ENCODE results near the gene ITGA3. TPM values are rescaled to one million over a fixed set of nuclear protein-coding genes. Genes with fewer than 3 reads are reported as not detected.

Gene ITGA3
- polyA plus RNA-seq, 2 of the 4 experiments (the other 2 are of a cell fraction) = 141 to 268 TPM

DNA sequence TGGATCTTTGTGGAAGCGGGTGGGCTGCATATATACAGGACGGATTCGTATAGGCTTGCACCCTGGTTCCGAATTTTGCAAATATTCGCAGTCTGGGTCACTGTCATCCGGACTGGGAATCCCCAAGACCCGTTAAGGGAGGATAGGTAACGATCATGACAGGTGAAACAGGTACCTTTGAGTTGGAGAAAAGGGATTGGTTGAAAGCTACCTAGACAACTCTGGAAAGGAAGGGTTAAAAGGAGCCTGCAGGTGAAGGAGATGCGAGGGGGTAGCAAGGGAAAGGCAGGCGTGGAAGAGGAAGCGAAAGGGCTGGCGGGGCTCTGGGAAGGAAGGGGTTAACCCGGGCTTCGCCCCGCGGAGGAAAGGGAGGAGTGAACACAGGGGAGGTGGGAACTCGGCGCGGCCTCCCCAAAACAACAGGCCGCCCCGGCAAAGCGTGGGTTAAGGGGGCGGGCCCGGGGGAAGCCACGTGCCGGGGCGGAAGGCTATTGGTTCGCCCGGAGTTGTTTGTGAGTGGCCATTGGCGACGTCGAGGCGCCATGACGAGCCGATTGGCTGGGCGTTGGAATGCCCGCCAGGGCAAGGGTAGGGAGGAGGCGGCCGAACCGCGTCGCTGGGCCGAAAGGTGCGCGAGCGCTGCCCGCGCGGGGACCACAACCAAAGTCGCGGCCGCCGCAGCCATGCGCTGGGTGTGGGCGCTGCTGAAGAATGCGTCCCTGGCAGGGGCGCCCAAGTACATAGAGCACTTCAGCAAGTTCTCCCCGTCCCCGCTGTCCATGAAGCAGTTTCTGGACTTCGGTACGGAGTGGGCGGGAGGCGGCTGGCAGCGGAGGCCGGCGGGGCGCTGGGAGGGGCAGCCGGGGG is 39.1 kb downstream of the ITGA3 start, which contains the start of gene PDK2:
TSS of gene PDK2 (plus strand) at position 599 of the 867 bp plus-strand sequence. CDS start at position 684, 85 bp downstream.
- DNase-seq (ENCODE audit: low read depth in 1 of 2, low spot score in 1 of 2) = peak; percentile 98 to 99
- ChIA-PET POLR2A (interaction anchor here (0.6 to 2.5 kb wide), 9 partner anchors 17 to 68 kb away, joined by 3 to 21 read pairs (median 4); partner anchors contain the start of genes ITGA3 and PPP1R9B), CTCF (interaction anchor here (0.6 to 30.9 kb wide), 55 partner anchors 8 to 769 kb away, joined by 3 to 1356 read pairs (median 5); partner anchors contain the start of genes ITGA3, LRRC59, PPP1R9B and SAMD14)
- no peaks in the 10 kb centered on the region for H3K9me3 ChIP-seq
- WGBS (ENCODE audit: missing lambda C conversion rate) = 3% methylated on average over 50 of the region's 68 CpGs
- no peak for FAIRE-seq
- peak within 1 kb of the TSS; percentile 76 for H3K4me3 ChIP-seq
- H3K4me2 ChIP-seq = peak within 1 kb of the TSS; percentile 85
- peaks cover 20% of the 10 kb centered on the region for H3K4me1 ChIP-seq
- peak within 1 kb of the TSS; percentile 82 to 90 for H3K27ac ChIP-seq
- peak; percentile 67 to 94 for ATAC-seq
- TF ChIP-seq, protein P1, sequence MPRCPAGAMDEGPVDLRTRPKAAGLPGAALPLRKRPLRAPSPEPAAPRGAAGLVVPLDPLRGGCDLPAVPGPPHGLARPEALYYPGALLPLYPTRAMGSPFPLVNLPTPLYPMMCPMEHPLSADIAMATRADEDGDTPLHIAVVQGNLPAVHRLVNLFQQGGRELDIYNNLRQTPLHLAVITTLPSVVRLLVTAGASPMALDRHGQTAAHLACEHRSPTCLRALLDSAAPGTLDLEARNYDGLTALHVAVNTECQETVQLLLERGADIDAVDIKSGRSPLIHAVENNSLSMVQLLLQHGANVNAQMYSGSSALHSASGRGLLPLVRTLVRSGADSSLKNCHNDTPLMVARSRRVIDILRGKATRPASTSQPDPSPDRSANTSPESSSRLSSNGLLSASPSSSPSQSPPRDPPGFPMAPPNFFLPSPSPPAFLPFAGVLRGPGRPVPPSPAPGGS (IDR thresholded peaks at IDR 0.05) = no peak
- TF ChIP-seq BHLHE40 (IDR thresholded peaks at IDR 0.05; ENCODE audit: low read depth, low read length) (peak; percentile 53; the same call in 1 of the 2 replicates), ZFP36 (IDR thresholded peaks at IDR 0.05; ENCODE audit: borderline replicate concordance, partially characterized antibody) (no peak), ZC3H11A (IDR thresholded peaks at IDR 0.05) (no peak), CHD4 (IDR thresholded peaks at IDR 0.05; ENCODE audit: borderline replicate concordance) (no peak; the same call in 1 of the 2 replicates), CEBPB (IDR thresholded peaks at IDR 0.05) (no peak), TFCP2L1 (CRISPR knock-in tag; IDR thresholded peaks at IDR 0.05) (peak; percentile 96), JUNB (IDR thresholded peaks at IDR 0.05) (no peak), HEYL (CRISPR knock-in tag; IDR thresholded peaks at IDR 0.05) (no peak), GATA3 (IDR thresholded peaks at IDR 0.05; ENCODE audit: borderline replicate concordance) (no peak), MYC (IDR thresholded peaks at IDR 0.05; ENCODE audit: borderline replicate concordance, low read length) (peak; percentile 64), ZSCAN20 (CRISPR knock-in tag; IDR thresholded peaks at IDR 0.05) (no peak), HDAC2 (IDR thresholded peaks at IDR 0.05) (no peak), CBX2 (IDR thresholded peaks at IDR 0.05; ENCODE audit: borderline replicate concordance, low read depth) (no peak), CBX8 (IDR thresholded peaks at IDR 0.05) (no peak), MAZ (IDR thresholded peaks at IDR 0.05; ENCODE audit: borderline replicate concordance, low read depth, low read length) (peak; percentile 81; the same call in 1 of the 2 replicates), SMC3 (IDR thresholded peaks at IDR 0.05) (0 out of 3 replicates have a peak, but pooled peaks have one; percentile 12), RNF2 (IDR thresholded peaks at IDR 0.05; ENCODE audit: borderline replicate concordance, low read depth) (no peak), JUN (IDR thresholded peaks at IDR 0.05) (peak; percentile 17 to 25; a peak in 1 of 5 replicates), HOXA7 (CRISPR knock-in tag; IDR thresholded peaks at IDR 0.05) (peak; percentile 68; the same call in 1 of the 2 replicates), CHD2 (IDR thresholded peaks at IDR 0.05; ENCODE audit: low read length, partially characterized antibody) (peak; percentile 30), FOXS1 (CRISPR knock-in tag; IDR thresholded peaks at IDR 0.05) (no peak), MAFK (IDR thresholded peaks at IDR 0.05; ENCODE audit: partially characterized antibody) (no peak), EP300 (IDR thresholded peaks at IDR 0.05) (no peak)
- TF ChIP-seq, protein P2, sequence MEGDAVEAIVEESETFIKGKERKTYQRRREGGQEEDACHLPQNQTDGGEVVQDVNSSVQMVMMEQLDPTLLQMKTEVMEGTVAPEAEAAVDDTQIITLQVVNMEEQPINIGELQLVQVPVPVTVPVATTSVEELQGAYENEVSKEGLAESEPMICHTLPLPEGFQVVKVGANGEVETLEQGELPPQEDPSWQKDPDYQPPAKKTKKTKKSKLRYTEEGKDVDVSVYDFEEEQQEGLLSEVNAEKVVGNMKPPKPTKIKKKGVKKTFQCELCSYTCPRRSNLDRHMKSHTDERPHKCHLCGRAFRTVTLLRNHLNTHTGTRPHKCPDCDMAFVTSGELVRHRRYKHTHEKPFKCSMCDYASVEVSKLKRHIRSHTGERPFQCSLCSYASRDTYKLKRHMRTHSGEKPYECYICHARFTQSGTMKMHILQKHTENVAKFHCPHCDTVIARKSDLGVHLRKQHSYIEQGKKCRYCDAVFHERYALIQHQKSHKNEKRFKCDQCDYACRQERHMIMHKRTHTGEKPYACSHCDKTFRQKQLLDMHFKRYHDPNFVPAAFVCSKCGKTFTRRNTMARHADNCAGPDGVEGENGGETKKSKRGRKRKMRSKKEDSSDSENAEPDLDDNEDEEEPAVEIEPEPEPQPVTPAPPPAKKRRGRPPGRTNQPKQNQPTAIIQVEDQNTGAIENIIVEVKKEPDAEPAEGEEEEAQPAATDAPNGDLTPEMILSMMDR (IDR thresholded peaks at IDR 0.05) = no peak
- TF ChIP-seq, protein P3, sequence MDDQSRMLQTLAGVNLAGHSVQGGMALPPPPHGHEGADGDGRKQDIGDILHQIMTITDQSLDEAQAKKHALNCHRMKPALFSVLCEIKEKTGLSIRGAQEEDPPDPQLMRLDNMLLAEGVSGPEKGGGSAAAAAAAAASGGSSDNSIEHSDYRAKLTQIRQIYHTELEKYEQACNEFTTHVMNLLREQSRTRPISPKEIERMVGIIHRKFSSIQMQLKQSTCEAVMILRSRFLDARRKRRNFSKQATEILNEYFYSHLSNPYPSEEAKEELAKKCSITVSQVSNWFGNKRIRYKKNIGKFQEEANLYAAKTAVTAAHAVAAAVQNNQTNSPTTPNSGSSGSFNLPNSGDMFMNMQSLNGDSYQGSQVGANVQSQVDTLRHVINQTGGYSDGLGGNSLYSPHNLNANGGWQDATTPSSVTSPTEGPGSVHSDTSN (IDR thresholded peaks at IDR 0.05) = peak; percentile 67; the same call in 1 of the 2 replicates
- TF ChIP-seq, protein P4, sequence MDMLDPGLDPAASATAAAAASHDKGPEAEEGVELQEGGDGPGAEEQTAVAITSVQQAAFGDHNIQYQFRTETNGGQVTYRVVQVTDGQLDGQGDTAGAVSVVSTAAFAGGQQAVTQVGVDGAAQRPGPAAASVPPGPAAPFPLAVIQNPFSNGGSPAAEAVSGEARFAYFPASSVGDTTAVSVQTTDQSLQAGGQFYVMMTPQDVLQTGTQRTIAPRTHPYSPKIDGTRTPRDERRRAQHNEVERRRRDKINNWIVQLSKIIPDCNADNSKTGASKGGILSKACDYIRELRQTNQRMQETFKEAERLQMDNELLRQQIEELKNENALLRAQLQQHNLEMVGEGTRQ (IDR thresholded peaks at IDR 0.05) = peak; percentile 97
- TF ChIP-seq, protein P5, sequence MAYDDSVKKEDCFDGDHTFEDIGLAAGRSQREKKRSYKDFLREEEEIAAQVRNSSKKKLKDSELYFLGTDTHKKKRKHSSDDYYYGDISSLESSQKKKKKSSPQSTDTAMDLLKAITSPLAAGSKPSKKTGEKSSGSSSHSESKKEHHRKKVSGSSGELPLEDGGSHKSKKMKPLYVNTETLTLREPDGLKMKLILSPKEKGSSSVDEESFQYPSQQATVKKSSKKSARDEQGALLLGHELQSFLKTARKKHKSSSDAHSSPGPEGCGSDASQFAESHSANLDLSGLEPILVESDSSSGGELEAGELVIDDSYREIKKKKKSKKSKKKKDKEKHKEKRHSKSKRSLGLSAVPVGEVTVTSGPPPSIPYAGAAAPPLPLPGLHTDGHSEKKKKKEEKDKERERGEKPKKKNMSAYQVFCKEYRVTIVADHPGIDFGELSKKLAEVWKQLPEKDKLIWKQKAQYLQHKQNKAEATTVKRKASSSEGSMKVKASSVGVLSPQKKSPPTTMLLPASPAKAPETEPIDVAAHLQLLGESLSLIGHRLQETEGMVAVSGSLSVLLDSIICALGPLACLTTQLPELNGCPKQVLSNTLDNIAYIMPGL (CRISPR knock-in tag; IDR thresholded peaks at IDR 0.05; ENCODE audit: borderline replicate concordance) = no peak
- TF ChIP-seq, protein P6, sequence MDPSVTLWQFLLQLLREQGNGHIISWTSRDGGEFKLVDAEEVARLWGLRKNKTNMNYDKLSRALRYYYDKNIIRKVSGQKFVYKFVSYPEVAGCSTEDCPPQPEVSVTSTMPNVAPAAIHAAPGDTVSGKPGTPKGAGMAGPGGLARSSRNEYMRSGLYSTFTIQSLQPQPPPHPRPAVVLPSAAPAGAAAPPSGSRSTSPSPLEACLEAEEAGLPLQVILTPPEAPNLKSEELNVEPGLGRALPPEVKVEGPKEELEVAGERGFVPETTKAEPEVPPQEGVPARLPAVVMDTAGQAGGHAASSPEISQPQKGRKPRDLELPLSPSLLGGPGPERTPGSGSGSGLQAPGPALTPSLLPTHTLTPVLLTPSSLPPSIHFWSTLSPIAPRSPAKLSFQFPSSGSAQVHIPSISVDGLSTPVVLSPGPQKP (IDR thresholded peaks at IDR 0.05; ENCODE audit: low read depth, low read length) = no peak

Data from A549 (cell line).